Esophagus muscularis mucosa (tissue), 4 donors: ENCODE results near the gene ACADS. TPM values are rescaled to one million over a fixed set of nuclear protein-coding genes. Genes with fewer than 3 reads are reported as not detected.
A peak's percentile ranks its signal among the peaks of the same experiment; 100 is the strongest.

ENCODE experiments used
- DNase-seq: peaks from one replicate; pipeline ENCODE4 v3.0.0-alpha.2; 2017; ENCODE audit errors: extremely low spot score
- H3K27ac ChIP-seq, 4 donors: fragments of 200-600 bp; sonication (generic); replicated peaks in 1 of 4; 1 replicate in 3 of 4; 2 replicates in 1 of 4; pipeline ENCODE4 v1.5.1; 2016 to 2019; ENCODE audit warnings: mild to moderate bottlenecking in 1 of 4
- H3K27me3 ChIP-seq, 4 donors: fragments of 200-600 bp; sonication (generic); one replicate each; pipeline versions ENCODE4 v1.5.1 to v1.6.0; 2016 to 2019
- H3K36me3 ChIP-seq, 4 donors: fragments of 200-600 bp; sonication (generic); one replicate each; pipeline ENCODE4 v1.5.1; 2016 to 2019
- H3K4me1 ChIP-seq, 4 donors: fragments of 200-600 bp; sonication (generic); one replicate each; pipeline ENCODE4 v1.5.1; 2016 to 2019
- H3K4me3 ChIP-seq, 4 donors: fragments of 200-600 bp; sonication (generic); 1 replicate in 2 of 4; 2 replicates in 2 of 4; pipeline ENCODE4 v1.5.1; 2016 to 2019; ENCODE audit warnings: mild to moderate bottlenecking in 4 of 4, moderate library complexity in 1 of 4
- H3K9me3 ChIP-seq, 4 donors: fragments of 200-600 bp; sonication (generic); 1 replicate in 3 of 4; 2 replicates in 1 of 4; pipeline ENCODE4 v1.5.1; 2016 to 2019
- EP300 ChIP-seq: sonication (generic); formaldehyde crosslinking; IDR thresholded peaks from one replicate; pipeline ENCODE4 v1.6.1; 2017; ENCODE audit warnings: antibody characterized with exemption
- POLR2A ChIP-seq: fragments of 450-650 bp; IDR thresholded peaks from one replicate; pipeline ENCODE4 v1.6.1; 2017; ENCODE audit warnings: antibody characterized with exemption, moderate library complexity, mild to moderate bottlenecking, low read depth
- POLR2AphosphoS5 ChIP-seq, 2 donors: sonication (generic); formaldehyde crosslinking; IDR thresholded peaks; one replicate each; pipeline ENCODE4 v1.6.1; 2017; ENCODE audit warnings: antibody characterized with exemption in 2 of 2
- WGBS: methylation state at CpG from one replicate; pipeline ENCODE4 v1.1.5; 2018; 5-methylcytosine and 5-hydroxymethylcytosine counted together
- intact Hi-C: fragments of 100-400 bp; cut with DNase I; formaldehyde crosslinking; loops from one replicate; pipeline ENCODE4 v1.15.1; 2023
- total RNA-seq, 4 donors: library from RNA; depleted of rRNA; stranded (reverse); fragments of >200 nt; gene quantifications; one replicate each; pipeline versions ENCODE4 v1.1.0 to v1.2.1, GENCODE V29; 2016
- TF ChIP-seq, protein P1 (sequence below), 3 experiments: fragments of 200-600 bp in 2 of 3; fragments of 450-650 bp in 1 of 3; sonication (generic) in 2 of 3; IDR thresholded peaks; one replicate each; pipeline ENCODE4 v1.5.1; 2017 to 2019; ENCODE audit warnings: antibody characterized with exemption in 3 of 3, mild to moderate bottlenecking in 2 of 3, moderate library complexity in 1 of 3

ACADS gene
- total RNA-seq, 4 donors from 2014 or later = 31.6 to 64.2 (median 46.0) TPM

DNA sequence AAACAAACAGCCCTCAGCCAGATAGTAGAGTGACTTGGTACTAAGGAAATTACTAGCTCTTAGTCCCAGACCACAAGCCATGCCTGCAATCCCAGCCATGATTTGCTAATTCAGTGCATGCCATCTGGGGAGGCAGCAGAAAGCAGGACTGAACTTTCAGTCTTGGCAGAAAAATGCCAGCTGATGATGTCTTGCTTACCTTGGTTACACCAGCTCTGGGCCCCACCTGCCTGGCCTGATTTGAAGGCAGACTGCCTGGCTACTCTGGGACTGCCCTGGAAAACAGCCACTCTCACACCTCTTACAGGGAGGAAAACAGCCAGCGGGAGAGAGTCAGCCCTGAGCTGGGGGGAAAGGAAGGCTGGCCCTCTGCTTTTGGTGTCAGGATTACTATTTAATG lies 20.0 kb upstream of the ACADS start:
- 93% methylated on average over 1 of the region's 1 CpG for WGBS
- no peak overlapping the region for H3K27ac ChIP-seq
- peaks cover 0 to 28% (median 22%) of the 10 kb centered on the region in 4 donors for H3K36me3 ChIP-seq
- no peak overlapping the region for H3K4me3 ChIP-seq
- H3K9me3 ChIP-seq = no peaks in the 10 kb centered on the region
- TF ChIP-seq EP300 = no peak
- TF ChIP-seq, protein P1, sequence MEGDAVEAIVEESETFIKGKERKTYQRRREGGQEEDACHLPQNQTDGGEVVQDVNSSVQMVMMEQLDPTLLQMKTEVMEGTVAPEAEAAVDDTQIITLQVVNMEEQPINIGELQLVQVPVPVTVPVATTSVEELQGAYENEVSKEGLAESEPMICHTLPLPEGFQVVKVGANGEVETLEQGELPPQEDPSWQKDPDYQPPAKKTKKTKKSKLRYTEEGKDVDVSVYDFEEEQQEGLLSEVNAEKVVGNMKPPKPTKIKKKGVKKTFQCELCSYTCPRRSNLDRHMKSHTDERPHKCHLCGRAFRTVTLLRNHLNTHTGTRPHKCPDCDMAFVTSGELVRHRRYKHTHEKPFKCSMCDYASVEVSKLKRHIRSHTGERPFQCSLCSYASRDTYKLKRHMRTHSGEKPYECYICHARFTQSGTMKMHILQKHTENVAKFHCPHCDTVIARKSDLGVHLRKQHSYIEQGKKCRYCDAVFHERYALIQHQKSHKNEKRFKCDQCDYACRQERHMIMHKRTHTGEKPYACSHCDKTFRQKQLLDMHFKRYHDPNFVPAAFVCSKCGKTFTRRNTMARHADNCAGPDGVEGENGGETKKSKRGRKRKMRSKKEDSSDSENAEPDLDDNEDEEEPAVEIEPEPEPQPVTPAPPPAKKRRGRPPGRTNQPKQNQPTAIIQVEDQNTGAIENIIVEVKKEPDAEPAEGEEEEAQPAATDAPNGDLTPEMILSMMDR (IDR thresholded peaks at IDR 0.05) = no peak
- TF ChIP-seq POLR2AphosphoS5 (IDR thresholded peaks at IDR 0.05) = no peak
- TF ChIP-seq POLR2A = no peak
- intact Hi-C loops = no loop called here
- DNase-seq = no peak
- no peaks in the 10 kb centered on the region for H3K27me3 ChIP-seq
- peaks cover 7 to 28% (median 9%) of the 10 kb centered on the region in 4 donors for H3K4me1 ChIP-seq

DNA sequence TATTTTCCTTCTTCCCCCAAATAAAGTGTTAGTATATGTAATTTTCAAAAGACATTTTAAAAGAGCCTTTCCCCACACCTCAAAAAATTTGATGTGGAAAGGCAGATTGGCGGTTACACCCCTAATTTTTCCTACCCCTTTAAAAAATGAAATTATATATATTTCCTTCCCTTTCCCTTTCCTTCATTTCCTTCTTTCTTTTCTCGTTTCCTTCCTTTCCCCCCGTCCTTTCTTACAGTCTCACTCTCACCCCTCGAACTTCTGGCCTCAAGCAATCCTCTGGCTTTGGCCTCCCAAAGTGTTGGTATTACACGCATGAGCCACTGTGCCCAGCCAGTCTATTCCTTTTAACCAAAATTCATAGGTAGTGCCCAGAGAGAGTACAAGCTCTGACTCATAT lies 19.6 kb upstream of the ACADS start:
- Histone ChIP-seq H3K27ac (no peak overlapping the region), H3K9me3 (no peaks in the 10 kb centered on the region), H3K4me3 (no peak overlapping the region), H3K27me3 (no peaks in the 10 kb centered on the region), H3K36me3 (peaks cover 0 to 24% (median 19%) of the 10 kb centered on the region in 4 donors), H3K4me1 (peaks cover 9 to 24% (median 12%) of the 10 kb centered on the region in 4 donors)
- no peak for DNase-seq
- no peak for TF ChIP-seq POLR2A
- no peak for TF ChIP-seq EP300
- TF ChIP-seq POLR2AphosphoS5 (IDR thresholded peaks at IDR 0.05) = no peak
- TF ChIP-seq, protein P1 (IDR thresholded peaks at IDR 0.05) = no peak
- 84% methylated on average over 5 of the region's 5 CpGs for WGBS
- intact Hi-C loops = no loop called here

DNA sequence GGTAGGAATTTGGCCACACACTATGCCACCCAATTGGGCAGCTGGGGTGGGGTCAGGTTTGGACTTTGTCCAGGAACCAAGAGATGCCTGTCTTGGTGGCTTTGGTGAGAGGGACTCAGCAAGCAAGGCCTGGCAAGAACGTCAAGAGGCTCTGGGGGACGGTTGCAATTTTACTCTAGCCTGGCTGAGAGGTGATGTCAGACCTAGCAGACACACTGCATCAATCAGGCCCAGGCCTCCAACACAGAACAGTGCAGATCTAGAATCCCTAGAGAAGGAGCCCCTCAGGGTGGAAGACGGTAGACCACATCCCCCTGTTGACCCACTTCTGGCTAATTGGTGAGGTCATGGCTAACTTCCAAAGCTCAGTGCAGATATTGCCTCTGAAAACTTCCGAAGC lies 17.0 kb upstream of the ACADS start:
- DNase-seq = no peak
- WGBS = 63% methylated on average over 4 of the region's 4 CpGs
- Histone ChIP-seq H3K36me3 (peaks cover 0 to 15% (median 5%) of the 10 kb centered on the region in 4 donors), H3K4me1 (peaks cover 18 to 32% (median 29%) of the 10 kb centered on the region in 4 donors), H3K9me3 (no peaks in the 10 kb centered on the region), H3K27me3 (no peaks in the 10 kb centered on the region), H3K4me3 (no peak overlapping the region), H3K27ac (no peak overlapping the region)
- intact Hi-C loops = no loop called here
- no peak for TF ChIP-seq POLR2A
- no peak for TF ChIP-seq EP300
- TF ChIP-seq, protein P1 (IDR thresholded peaks at IDR 0.05) = no peak
- no peak for TF ChIP-seq POLR2AphosphoS5 (IDR thresholded peaks at IDR 0.05)

DNA sequence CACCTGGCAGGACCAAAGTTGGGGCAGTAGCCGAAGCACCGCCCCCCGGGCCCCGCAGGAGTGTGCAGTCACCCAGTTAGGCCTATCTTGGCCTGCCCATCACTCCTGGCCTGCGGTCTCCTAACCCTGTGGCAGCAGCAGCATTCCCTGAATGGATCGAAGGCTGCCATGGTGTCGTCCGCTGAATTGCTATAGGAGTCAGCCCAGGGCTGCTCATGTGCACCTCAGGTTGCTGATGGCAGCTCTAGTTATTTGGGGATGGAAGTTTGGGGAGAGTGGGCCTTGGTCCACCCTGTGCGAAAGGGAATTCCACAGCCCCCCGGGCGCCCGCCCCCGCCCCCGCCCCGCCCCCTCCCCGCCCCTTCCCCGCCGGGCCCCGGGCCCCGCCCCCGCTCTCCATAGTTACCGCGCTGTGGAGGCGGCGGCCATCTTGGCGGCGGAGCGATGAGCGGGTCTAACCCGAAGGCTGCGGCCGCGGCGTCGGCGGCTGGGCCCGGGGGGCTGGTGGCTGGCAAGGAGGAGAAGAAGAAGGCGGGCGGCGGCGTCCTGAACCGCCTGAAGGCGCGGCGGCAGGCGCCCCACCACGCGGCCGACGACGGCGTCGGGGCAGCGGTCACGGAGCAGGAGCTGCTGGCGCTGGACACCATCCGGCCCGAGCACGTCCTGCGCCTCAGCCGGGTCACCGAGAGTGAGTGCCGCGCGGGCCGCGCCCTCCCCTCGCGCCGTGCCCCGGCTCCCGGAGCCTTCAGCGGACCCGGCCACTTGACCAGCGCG lies 15.4 kb upstream of the ACADS start, which contains the start of gene UNC119B:
UNC119B (plus strand) TSS at position 428 of the 774 bp plus-strand sequence; CDS start at position 445, 17 bp downstream.
- Histone ChIP-seq H3K4me1 (peaks cover 17 to 36% (median 33%) of the 10 kb centered on the region in 4 donors), H3K27ac (peak within 1 kb of the TSS; percentile 89 to 93 (median 91)), H3K27me3 (no peaks in the 10 kb centered on the region), H3K9me3 (no peaks in the 10 kb centered on the region), H3K4me3 (peak within 1 kb of the TSS; percentile 70 to 97 (median 80)), H3K36me3 (peaks cover 0 to 27% (median 19%) of the 10 kb centered on the region in 4 donors)
- intact Hi-C loops = loop anchor here (2.0 kb wide), 1 partner anchor 21 kb away; no protein-coding TSS in a partner anchor
- TF ChIP-seq POLR2AphosphoS5 (IDR thresholded peaks at IDR 0.05) = peak; percentile 56 to 60
- TF ChIP-seq, protein P1 (IDR thresholded peaks at IDR 0.05) = no peak
- no peak for DNase-seq
- WGBS = 0% methylated on average over 8 of the region's 76 CpGs
